Esophagus muscularis mucosa (tissue), 3 donors: ENCODE measurements around the gene AMT.

ENCODE experiments used
- CTCF ChIP-seq, 3 experiments: fragments of 200-600 bp in 2 of 3; fragments of 450-650 bp in 1 of 3; sonication (generic) in 2 of 3; IDR thresholded peaks; one replicate each; pipeline ENCODE4 v1.5.1; 2017 to 2019; ENCODE audit warnings: antibody characterized with exemption in 3 of 3, mild to moderate bottlenecking in 2 of 3, moderate library complexity in 1 of 3
- POLR2AphosphoS5 ChIP-seq, 2 donors: sonication (generic); formaldehyde crosslinking; IDR thresholded peaks; one replicate each; pipeline ENCODE4 v1.6.1; 2017; ENCODE audit warnings: antibody characterized with exemption in 2 of 2

- TF ChIP-seq CTCF (IDR thresholded peaks at IDR 0.05) (no peak), POLR2AphosphoS5 (IDR thresholded peaks at IDR 0.05) (no peak)
Measured at GRCh38 chr3:49427586-49427985, 5.3 kb upstream of the AMT start.
